SW480 (cell line): ENCODE results near the gene VPS18.

ENCODE experiments used
- DNase-seq: peaks from one replicate; pipeline ENCODE4 v3.0.0-alpha.2; 2016; ENCODE audit warnings: low spot score

VPS18 gene

GRCh38 chr15:40902605-40903561 is 8.6 kb downstream of the VPS18 start:
- no peak for DNase-seq

GRCh38 chr15:40904552-40905201 is 10.4 kb downstream of the VPS18 start:
- DNase-seq, result no peak

GRCh38 chr15:40906091-40906990 is 12.1 kb downstream of the VPS18 start:
- peak; percentile 94 for DNase-seq

GRCh38 chr15:40906991-40907802 is 12.9 kb downstream of the VPS18 start:
- DNase-seq, result peak; percentile 80

GRCh38 chr15:40908095-40908494 is 13.8 kb downstream of the VPS18 start:
- no peak for DNase-seq

- no peak for DNase-seq
These were observed 15.7 kb downstream of the VPS18 start for GRCh38 chr15:40909662-40910630.

GRCh38 chr15:40911141-40911540 is 16.9 kb downstream of the VPS18 start:
- DNase-seq, result no peak

GRCh38 chr15:40911693-40912092 is 17.4 kb downstream of the VPS18 start:
- no peak for DNase-seq

GRCh38 chr15:40912478-40912877 is 18.2 kb downstream of the VPS18 start:
- DNase-seq, result no peak

- no peak for DNase-seq
These were observed 19.8 kb downstream of the VPS18 start for GRCh38 chr15:40914013-40914412.

- no peak for DNase-seq
These were observed 20.2 kb downstream of the VPS18 start for GRCh38 chr15:40914486-40914885.

- no peak for DNase-seq
These were observed 20.9 kb downstream of the VPS18 start for GRCh38 chr15:40915116-40915661.

- DNase-seq, result no peak
These were observed 21.4 kb downstream of the VPS18 start for GRCh38 chr15:40915679-40916078.

GRCh38 chr15:40917585-40917984 is 23.3 kb downstream of the VPS18 start:
- no peak for DNase-seq

GRCh38 chr15:40918146-40918798 is 24.0 kb downstream of the VPS18 start:
- DNase-seq, result no peak

GRCh38 chr15:40918799-40919392 is 24.6 kb downstream of the VPS18 start:
- no peak for DNase-seq

- no peak for DNase-seq
These were observed 27.8 kb downstream of the VPS18 start for GRCh38 chr15:40921949-40922607.

- DNase-seq, result no peak
These were observed 28.4 kb downstream of the VPS18 start for GRCh38 chr15:40922608-40923005.
